ENCODE data around the gene PTGIS.

The PTGIS gene

DNA sequence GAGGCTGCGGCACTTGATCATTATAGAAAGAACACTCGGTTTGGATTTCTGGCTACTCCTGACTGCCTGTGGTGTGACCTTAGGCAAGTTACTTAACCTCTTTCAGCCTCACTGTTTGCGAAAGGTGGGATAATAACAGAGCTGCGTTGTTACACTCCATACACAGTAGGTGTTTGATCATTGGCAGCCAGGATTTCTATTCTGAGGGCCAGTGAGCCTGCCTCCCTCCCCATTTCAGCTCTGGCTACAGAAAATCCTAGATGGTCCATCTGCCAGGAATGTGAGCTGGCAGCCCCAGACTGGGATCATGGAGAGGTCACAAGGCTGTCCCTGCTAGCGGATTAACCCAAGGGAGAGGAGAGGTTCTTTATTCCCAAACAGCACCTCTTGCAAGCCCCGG is 88.2 kb downstream of the PTGIS start:
- no peaks in the 10 kb centered on the region for H3K36me3 ChIP-seq (replicated peaks)
- H3K4me3 ChIP-seq (ENCODE audit: low read depth, low read length) = no peak overlapping the region
- no peak overlapping the region for H3K27ac ChIP-seq
- TF ChIP-seq, protein P1, sequence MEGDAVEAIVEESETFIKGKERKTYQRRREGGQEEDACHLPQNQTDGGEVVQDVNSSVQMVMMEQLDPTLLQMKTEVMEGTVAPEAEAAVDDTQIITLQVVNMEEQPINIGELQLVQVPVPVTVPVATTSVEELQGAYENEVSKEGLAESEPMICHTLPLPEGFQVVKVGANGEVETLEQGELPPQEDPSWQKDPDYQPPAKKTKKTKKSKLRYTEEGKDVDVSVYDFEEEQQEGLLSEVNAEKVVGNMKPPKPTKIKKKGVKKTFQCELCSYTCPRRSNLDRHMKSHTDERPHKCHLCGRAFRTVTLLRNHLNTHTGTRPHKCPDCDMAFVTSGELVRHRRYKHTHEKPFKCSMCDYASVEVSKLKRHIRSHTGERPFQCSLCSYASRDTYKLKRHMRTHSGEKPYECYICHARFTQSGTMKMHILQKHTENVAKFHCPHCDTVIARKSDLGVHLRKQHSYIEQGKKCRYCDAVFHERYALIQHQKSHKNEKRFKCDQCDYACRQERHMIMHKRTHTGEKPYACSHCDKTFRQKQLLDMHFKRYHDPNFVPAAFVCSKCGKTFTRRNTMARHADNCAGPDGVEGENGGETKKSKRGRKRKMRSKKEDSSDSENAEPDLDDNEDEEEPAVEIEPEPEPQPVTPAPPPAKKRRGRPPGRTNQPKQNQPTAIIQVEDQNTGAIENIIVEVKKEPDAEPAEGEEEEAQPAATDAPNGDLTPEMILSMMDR (IDR thresholded peaks at IDR 0.05; ENCODE audit: low read depth, low read length, missing control alignments) = no peak
- H3K27me3 ChIP-seq (replicated peaks) = peaks cover 22% of the 10 kb centered on the region
- no peak for DNase-seq
- in situ Hi-C loops (cut with HindIII; ENCODE audit: low pct_ligation_motif_present, low sequenced_read_pairs) = no loop called here

DNA sequence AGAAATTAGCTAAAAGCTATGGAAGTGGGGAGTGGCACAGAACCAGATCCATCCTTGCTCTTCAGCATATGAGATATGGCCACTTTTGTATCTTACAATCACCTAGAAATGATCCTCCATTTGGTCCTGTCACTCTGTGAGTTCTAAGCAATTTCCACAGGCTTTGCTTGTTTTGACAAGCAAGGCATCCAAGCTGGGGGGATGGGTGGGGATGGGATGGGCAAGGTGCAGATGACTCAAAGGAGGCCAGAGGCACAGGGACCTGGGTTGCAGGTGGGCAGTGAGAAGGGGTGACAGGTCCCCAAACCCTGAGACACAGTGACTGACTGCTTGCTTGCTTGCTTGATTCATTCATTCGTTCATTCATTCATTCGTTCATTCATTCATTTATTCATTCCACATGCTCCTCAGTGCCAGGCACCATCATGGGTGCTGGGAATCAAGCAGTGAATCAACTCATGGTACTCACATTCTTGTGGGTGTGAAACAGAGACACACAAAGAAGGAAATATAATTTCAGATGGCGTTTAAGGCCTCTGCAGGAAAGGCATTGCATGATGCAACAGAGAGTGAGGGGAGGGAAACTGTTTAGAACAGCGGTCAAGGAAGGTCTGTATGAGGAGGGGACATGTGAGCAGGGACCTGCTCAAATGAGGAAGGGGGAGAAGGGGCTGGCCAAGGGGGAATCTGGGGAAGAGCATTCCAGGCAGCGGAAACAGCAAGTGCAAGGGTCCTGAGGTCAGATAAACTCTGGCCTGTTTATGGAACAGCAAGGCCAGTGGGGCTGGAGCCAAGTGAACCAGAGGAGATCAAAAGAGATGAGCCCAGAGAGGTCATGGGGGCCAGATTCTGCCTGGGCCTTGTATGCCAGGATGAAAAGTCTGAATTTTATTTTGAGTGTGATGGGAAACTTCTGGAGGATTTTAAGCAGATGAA is 88.9 kb downstream of the PTGIS start:
- H3K27me3 ChIP-seq (replicated peaks) = peaks cover 20% of the 10 kb centered on the region
- TF ChIP-seq, protein P1 (IDR thresholded peaks at IDR 0.05; ENCODE audit: low read depth, low read length, missing control alignments) = no peak
- DNase-seq = no peak
- H3K27ac ChIP-seq = no peak overlapping the region
- in situ Hi-C loops (cut with HindIII; ENCODE audit: low pct_ligation_motif_present, low sequenced_read_pairs) = no loop called here
- no peaks in the 10 kb centered on the region for H3K36me3 ChIP-seq (replicated peaks)
- no peak overlapping the region for H3K4me3 ChIP-seq (ENCODE audit: low read depth, low read length)

DNA sequence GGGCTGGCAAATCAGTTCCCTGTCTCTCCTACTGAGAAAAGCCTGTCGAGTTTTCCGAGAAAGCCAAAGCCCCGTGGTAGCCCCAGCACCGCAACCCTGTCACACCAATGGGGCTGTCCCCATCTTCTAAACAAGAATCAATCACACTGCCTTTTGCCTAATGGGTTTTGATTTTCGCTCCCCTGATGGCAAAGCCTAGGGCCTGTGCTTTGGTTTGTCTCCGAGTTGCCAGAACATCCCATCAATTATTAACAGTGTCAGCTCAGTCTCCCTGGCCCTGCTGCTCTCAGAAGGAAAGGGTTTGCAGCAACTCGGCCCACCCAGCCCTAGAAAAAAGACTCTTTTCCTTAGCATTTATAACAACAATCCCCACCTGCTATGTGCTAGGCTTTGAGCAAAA is 89.7 kb downstream of the PTGIS start:
- DNase-seq = no peak
- no peaks in the 10 kb centered on the region for H3K36me3 ChIP-seq (replicated peaks)
- in situ Hi-C loops (cut with HindIII; ENCODE audit: low pct_ligation_motif_present, low sequenced_read_pairs) = no loop called here
- TF ChIP-seq, protein P1 (IDR thresholded peaks at IDR 0.05; ENCODE audit: low read depth, low read length, missing control alignments) = no peak
- H3K4me3 ChIP-seq (ENCODE audit: low read depth, low read length) = no peak overlapping the region
- peaks cover 15% of the 10 kb centered on the region for H3K27me3 ChIP-seq (replicated peaks)
- H3K27ac ChIP-seq = no peak overlapping the region

DNA sequence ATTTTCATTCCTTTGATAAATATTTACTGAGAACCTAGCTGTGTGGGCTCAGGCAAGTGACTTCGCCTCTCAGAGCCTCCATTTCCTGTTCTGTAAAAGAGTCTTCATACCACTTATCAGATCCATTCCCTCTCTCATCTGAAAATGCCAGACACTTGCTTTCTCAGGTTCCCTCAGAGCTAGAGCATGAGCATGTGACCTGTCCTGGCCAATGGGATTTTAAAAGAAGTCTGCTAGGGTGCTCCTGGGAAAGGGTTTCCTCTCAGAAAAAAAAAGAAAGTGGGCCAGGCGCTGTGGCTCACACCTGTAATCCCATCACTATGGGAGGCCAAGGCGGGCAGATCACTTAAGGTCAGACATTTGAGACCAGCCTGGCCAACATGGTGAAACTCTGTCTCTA is 90.7 kb downstream of the PTGIS start:
- no peak overlapping the region for H3K4me3 ChIP-seq (ENCODE audit: low read depth, low read length)
- DNase-seq = no peak
- in situ Hi-C loops (cut with HindIII; ENCODE audit: low pct_ligation_motif_present, low sequenced_read_pairs) = no loop called here
- H3K36me3 ChIP-seq (replicated peaks) = no peaks in the 10 kb centered on the region
- no peak overlapping the region for H3K27ac ChIP-seq
- TF ChIP-seq, protein P1 (IDR thresholded peaks at IDR 0.05; ENCODE audit: low read depth, low read length, missing control alignments) = no peak
- peaks cover 7% of the 10 kb centered on the region for H3K27me3 ChIP-seq (replicated peaks)

DNA sequence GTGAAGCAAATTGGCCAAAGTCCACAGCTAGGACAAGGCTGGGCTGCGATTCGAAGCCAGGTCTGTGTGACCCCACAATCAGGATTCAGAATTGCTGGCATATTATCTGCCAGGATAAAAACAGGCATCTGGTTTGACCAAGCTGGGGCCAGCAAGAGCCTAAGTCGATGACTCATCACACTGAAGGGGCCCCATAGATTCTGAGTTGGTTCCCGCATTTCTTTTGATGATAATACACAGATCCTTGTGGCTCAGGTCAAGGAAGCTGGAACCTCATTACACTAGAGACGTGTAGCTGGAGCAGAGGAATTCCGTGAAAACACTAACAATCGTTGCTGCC is 92.0 kb downstream of the PTGIS start:
- Histone ChIP-seq H3K36me3 (replicated peaks) (no peaks in the 10 kb centered on the region), H3K27ac (no peak overlapping the region), H3K27me3 (replicated peaks) (peaks cover 3% of the 10 kb centered on the region), H3K4me3 (ENCODE audit: low read depth, low read length) (no peak overlapping the region)
- TF ChIP-seq, protein P1 (IDR thresholded peaks at IDR 0.05; ENCODE audit: low read depth, low read length, missing control alignments) = no peak
- in situ Hi-C loops (cut with HindIII; ENCODE audit: low pct_ligation_motif_present, low sequenced_read_pairs) = no loop called here
- no peak for DNase-seq
